GM12891 (cell line): ENCODE measurements around the gene HSPA8.

ENCODE experiments used
- DNase-seq: peaks from one replicate; pipeline ENCODE4 v3.0.0; 2011; ENCODE audit warnings: low spot score; ENCODE audit not compliant: insufficient read length
- FAIRE-seq: peaks from 2 replicates; lab custom pipeline; 2011; peaks lifted over from hg19 to GRCh38; lab: Jason Lieb, UNC
- PAX5 ChIP-seq: IDR thresholded peaks from 2 replicates; pipeline ENCODE4 v1.6.1; 2011; ENCODE audit warnings: low read length, moderate library complexity, mild to moderate bottlenecking; ENCODE audit not compliant: insufficient read depth, severe bottlenecking
- POLR2A ChIP-seq: IDR thresholded peaks from 2 replicates; pipeline ENCODE4 v1.6.1; 2011; ENCODE audit warnings: low read depth, low read length, control low read depth
- POLR2AphosphoS5 ChIP-seq: IDR thresholded peaks from 2 replicates; pipeline ENCODE4 v1.6.1; 2011; ENCODE audit warnings: low read depth, low read length, control low read depth
- POU2F2 ChIP-seq: IDR thresholded peaks from 2 replicates; pipeline ENCODE4 v1.6.1; 2011; ENCODE audit warnings: low read depth, mild to moderate bottlenecking, control low read depth, low read length, moderate library complexity
- SPI1 ChIP-seq: IDR thresholded peaks from 2 replicates; pipeline ENCODE4 v1.6.1; 2011; ENCODE audit warnings: low read depth, low read length, control low read depth
- TAF1 ChIP-seq: IDR thresholded peaks from 2 replicates; pipeline ENCODE4 v1.6.1; 2011; ENCODE audit warnings: low read depth, low read length, control low read depth

HSPA8 gene

GRCh38 chr11:123020968-123021367 lies 41.0 kb downstream of the HSPA8 start:
- DNase-seq: peak; percentile 53
- FAIRE-seq: peak; percentile 91
- TF ChIP-seq SPI1: peak; percentile 80
- no peak for TF ChIP-seq TAF1

DNA sequence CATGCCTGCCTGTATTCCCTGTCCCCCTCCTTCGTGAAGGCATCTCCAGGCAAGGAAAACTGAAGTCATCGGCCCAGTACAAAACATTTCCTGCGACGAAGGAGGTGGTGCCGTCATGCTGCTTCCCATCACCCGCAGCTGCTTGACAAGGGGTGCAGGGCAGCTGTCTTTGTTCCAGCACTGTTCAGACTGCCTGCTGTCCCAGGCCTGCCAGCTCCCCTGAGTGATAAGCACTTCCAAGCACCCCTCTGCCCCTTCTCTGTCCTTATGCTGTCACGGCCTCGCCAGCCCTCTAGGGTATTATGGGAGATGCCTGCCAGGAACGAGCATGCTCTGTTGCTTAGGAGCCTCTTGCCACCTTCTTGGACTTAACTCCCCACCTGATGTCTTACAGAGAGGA lies 43.2 kb downstream of the HSPA8 start:
- no peak for TF ChIP-seq SPI1
- TF ChIP-seq TAF1: no peak
- TF ChIP-seq POLR2A: no peak
- TF ChIP-seq POU2F2: no peak
- TF ChIP-seq PAX5: no peak
- TF ChIP-seq POLR2AphosphoS5: no peak
- DNase-seq: no peak
- FAIRE-seq: no peak

DNA sequence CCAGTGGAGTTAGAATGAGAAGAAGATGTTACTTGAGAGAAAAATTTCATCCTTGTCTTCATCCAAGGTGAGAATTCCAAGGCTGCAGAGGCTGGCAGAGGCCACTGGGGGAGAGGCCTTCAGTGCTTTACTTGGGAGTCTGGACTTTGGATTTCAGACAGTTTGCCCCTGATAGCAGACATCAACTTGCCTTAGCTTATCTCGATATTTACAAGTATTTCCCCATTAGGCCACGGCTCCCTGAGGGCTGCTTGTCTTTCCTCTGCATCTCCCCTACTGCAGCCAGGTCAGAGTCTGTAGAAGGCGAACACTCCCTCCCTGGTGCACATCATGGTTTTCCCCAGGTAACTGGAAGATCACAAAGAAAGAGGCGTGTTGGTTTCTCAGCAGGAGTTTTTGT lies 50.4 kb downstream of the HSPA8 start:
- FAIRE-seq (no peak), DNase-seq (no peak)
- no peak for TF ChIP-seq PAX5
